MV-4-11 (cell line): Measurements from ENCODE around the gene TTC39B.

ENCODE experiments used
- DNase-seq: peaks from one replicate; lab custom pipeline; 2025; lab: John Stamatoyannopoulos, UW

The TTC39B gene

DNA sequence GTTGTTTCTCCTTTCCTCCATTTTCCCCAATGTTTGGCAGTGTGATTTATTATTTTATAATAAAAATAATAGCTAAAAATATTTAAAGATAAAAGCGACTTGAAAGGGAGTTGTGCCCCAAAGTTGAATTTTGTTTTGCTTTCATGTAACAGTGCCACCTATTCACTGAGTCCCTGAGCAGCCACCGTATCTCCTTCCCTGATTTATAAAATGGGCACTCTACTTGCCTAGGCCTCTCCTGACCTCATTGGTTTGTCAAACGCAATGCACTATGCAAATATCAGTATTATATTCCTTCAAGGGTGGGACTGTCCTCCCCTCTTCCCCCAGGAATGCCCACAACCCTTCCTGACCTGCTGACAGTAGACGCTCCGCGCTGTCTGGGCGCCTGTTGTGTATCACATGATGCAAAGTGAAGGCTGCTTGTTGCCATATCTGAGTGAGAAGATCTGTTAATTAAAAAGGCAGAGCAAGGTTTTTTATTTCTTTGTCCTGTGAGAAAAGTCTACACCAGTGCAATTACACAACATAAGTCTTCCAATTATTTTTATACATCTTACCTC lies 81.4 kb downstream of the TTC39B start:
- no peak for DNase-seq

DNA sequence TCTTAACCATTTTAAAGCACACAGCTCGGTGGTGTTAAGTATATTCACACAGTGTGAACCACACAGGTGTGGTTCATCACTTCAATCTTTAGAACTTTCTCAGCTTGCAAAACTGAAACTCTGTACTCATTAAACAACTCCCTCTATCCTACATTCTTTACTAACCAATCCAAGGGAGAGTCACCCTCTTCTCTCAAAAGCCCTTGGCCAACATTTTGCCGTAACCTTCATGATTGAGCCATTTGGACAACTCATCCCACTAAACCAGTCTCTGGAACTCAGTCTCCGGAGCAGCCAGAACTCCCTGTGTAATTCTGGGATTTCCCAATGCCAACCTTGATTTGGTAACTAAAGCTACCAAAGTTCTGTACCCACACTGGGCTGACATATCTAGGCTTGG lies 84.7 kb downstream of the TTC39B start:
- DNase-seq: no peak

DNA sequence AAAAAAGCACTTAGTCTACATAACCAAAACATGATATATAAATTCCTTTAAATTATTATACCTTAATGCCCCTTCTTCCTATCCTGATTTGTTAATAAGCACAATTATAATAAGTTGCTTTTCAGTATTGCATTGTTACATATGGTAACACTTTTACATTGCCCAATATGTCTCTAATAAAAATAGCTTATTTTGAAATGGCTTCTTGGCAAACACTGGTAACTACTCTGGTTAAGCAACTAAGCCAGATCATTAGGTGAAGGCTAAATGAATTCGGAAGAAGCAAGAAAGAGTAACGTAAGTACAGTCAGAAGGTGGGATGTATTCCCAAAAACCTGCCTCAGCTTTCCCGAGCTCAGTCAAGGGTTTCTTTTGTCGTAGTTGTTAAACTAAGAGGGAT lies 85.3 kb downstream of the TTC39B start:
- no peak for DNase-seq

DNA sequence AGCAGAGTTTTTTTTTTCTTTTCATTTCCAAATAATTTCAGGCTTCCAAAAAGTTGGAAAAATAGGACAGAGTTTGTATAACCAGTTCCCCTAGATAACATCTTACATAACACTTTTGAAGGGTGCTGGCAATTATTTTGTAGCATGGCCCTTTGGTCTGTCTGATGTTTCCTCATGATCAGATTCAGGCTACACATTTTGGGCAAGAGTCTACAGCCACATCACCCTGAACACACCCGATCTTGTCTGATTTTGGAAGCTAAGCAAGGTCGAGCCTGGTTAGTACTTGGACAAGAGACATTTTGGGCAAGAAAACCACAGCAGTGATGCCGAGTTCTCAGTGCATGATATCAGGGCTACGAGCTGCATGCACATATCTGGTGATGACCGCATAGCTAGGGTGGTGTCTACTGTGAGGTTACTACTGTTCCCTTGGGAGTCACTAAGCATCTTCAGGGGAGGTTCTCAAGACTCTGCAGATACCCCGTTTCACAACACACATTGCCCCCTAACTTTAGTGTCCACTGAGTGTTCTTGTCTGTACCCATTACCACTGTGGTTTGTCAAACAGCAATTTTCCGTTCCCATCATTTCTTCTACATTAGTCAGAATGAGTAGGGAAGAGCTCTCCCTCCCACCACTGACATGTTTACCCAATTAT lies 86.2 kb downstream of the TTC39B start:
- no peak for DNase-seq

DNA sequence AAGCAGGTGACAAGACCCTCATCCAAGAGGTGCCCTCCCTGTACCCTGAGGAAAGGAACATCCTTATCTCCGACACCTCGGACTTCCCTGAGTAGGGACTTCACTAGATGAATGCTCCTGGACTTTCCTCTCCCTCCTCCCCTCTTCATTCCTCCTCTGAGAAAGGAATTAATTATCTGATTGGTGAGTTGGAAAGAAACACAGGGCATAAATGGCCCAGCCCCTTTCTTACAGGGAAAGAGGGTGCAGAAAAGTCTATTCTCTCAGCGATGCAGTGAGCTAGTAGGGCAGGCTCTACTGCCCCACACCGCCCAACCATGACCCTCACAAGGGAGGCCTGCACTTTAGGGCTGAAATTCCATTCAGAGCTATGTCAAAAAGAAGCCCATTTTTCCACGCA lies 87.5 kb downstream of the TTC39B start:
- no peak for DNase-seq

DNA sequence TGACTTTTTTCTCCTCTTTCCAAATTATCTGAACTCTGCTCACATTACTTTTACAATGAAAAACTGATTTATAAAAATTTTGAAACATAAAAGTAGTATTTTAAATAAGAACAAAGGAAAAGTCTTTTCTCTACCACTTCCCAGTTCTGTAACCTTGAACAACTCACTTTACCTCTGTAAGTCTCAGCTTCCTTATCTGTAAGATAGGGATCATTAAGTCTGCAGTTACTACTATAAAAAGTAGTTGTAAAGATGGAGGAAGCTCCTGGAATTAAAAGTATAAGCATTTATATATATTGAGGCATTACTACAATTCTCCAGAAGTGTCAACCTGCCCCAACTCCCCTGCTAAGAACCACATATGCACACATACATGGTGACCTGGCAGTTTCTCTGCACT lies 88.0 kb downstream of the TTC39B start:
- no peak for DNase-seq

DNA sequence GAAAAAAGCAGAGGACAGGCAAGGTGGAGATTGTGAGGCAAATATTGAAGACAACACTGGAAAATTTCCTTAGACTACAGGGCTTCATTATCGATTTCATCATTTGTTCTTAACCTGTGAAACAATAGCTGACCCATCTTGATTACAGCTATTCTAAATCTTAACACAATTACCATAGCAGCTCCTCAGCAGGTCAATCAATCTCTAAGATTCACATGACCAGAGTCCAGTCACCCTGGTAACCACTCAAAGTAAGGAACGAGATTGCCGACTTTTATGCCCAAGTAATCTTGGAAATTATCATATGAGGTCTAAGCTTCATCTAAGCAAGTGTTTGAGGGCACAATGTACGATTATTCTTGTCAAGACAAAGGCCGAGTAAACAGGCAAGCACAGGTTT lies 93.8 kb downstream of the TTC39B start:
- no peak for DNase-seq

DNA sequence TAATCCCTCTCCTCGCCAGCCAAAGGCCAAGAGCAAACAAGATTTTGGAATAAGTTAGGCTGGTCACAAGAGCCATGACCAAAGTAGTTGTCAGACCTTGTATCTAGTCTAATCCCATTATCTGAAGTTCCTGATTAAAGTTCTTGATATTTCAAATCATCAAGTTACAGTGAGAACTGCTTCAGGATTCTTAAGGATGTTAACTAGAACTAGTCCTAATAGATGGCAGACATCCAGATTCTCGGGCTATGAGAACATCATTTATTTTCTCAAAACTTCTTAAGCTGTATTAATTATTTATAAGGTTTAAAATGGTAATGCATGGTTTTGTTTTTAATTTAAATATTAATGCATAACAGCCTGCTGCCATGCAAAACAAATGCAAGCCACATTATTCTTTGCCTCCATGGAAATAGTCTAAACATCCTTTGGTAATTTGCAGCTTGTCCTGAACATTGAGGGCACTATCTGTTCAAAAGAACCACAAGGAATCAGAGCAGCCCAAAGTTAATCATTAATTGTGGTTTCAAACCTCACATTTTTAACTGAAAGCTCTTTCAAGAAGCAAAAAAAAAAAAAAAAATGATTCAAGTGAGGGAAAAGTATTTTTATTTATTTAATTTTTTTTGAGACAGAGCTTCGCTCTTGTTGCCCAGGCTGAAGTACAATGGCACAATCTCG lies 95.1 kb downstream of the TTC39B start:
- DNase-seq: no peak

DNA sequence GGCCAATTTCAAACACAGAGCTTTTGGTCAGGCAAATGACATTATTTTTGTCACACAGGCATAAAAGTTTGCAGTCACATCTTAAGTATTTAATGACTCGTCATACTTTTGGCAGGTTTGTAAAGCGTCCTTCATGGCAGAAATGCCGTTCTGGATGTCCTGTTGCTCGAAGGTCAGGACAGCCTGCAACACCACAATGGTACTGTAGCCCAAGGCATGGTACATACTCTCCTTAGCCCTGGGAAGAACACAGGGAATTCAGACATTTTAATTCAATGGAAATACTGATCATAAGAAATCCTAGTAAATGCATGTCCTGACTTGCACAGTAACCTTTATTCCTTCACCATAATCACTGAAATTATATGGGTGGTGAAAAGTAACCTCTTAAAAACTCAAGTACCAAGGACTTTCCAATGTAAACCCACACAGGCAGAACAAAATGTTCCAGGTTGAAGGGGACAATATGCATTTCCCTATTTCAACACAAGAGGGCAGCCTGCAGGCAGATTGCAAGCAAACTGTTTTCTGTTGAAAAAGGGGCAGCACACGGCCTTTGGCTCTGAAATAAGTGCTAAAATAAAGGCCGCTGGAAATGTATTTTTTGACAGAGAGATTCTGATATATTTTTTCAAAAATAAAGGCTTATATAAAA lies 95.7 kb downstream of the TTC39B start:
- peak; percentile 49 for DNase-seq

DNA sequence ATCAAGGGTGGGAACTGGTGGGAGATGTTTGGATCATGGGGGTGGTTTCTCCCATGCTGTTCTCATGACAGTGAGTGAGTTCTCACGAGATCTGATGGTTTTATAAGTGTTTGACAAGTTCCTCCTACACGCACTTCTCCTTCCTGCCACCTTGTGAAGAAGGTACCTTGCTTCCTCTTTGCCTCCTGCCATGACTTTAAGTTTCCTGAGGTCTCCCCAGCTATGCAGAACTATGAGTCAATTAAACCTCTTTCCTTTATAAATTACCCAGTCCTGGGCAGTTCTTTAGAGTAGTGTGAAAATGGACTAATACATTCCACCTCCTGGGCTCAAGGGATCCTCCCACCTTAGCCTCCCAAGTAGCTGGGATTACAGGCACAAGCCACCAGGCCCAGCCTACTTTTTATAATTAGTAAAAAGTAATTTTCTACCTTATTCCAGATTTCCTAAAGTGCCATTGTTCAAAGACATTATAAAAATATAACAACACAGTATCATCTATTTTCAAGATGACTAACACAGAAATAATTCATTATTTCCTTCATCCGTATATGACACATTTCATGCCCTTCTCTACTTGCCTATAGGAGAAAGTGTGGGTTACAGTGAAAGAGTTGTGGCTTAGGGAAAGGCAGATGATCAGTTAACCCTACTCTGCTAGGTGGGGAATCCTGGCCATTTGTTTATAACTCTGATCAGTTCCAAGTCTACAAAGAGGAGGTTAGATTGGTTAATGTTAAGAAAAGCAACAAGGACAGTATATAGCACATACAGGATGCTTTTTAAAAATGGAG lies 99.9 kb downstream of the TTC39B start:
- peak; percentile 16 for DNase-seq

DNA sequence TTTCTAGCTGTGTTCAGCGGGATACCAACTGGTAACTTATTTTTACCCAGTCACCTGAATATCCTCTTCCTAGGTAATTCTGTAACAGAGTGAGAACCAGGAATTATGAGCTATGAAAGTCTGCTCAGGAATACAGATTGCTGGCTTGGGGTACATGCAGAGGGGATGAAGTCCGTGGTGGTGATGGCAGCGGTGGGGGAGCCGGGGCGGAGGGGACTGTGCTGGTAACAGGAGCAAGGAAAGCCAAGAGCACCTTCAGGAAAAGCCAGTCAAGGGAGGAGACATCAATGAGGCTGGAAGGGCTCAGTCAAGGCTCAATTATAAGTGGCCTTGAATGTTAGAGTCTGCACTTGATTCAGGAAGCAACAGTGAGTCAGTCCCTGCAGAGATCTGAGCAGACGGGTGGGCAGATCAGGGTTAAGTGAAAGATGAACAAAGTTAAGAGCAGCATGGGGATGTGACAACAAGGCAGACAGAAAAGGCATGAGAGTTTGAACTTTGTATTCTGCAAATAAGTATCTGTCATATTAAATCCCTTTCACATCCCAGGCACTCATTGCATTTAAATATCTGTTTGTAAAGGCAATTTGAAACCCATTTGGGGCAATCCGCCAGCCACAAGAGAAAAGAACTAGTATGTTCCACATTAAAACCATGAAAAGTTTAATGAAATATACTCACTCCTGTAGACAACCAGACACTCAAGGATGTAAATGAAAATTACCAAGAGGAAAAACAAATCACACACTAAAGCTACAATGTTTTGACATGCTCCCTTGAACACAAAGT lies 101.2 kb downstream of the TTC39B start:
- DNase-seq: no peak

DNA sequence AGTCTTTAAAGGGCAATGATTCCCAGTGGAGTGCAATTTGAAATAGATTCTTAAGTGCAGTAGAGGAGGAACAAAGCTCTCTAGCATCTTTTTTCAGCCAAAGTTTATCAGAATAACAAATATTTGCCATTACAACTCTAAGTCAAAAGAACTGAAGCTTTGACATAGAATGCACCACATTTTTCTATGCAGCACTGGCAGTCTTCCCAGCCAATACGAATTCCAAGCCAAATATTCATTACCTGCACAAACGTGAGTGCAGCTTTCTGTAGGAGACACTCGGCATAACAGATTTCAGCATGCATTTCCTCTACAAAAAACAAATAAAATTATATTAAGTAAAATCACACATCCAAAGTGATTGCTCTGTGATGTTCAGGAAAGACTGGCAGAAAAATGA lies 103.4 kb downstream of the TTC39B start:
- DNase-seq: no peak

DNA sequence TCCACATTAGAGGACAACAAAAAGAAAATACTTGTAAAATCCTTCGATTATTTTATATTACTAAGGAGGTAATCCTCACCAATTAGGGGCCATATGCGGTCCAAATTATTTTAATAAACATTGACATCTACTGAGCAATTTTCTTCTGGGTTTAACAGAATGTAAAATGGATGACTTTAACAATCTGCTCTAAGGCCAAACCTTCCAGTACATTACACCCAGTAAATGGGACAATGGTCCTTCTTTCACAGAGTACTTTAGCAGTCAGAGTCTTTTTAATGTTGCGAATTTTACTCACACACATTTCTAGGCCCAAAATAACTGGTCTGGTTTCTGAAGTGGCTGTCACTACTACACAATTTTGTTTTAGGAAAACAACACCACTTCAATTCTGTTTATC lies 106.9 kb downstream of the TTC39B start:
- DNase-seq: no peak

DNA sequence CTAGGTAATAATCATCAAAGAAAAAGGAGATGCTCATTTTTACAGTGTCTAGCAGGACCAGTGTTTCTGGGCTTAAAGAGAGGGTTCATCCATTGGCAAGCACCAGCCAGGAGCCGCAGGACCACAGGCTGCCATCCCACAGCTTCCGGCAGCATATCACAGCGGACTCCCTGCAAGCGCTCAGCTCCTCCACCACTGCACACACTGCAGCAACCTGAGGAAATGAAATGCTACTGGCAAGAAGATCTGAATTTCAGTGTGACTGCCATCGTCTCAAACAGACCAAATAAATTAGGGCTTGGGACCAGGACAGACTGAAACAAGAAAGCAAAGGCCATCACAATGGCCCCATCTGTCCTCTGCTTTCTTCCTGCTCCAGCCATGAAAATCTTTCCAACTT lies 114.2 kb downstream of the TTC39B start:
- DNase-seq: no peak

DNA sequence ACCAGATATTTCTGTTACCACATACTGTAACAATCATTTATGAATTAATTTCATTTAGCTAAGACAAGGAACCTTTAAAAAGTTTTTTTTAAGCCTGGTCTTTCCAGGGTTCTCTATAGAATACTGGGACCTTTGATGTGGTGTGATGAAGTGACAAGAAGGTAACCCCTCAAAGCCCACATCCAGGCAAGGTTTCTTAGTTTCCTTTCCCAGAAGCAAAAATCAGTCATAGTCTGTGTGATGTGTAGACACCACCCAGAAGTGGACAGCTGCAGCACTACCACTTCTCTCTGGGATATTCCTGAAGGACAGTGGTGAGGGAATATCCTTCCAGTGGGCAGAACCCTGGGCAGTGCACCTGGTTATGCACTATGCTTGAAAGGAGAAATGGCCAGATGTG lies 115.6 kb downstream of the TTC39B start:
- DNase-seq: no peak

DNA sequence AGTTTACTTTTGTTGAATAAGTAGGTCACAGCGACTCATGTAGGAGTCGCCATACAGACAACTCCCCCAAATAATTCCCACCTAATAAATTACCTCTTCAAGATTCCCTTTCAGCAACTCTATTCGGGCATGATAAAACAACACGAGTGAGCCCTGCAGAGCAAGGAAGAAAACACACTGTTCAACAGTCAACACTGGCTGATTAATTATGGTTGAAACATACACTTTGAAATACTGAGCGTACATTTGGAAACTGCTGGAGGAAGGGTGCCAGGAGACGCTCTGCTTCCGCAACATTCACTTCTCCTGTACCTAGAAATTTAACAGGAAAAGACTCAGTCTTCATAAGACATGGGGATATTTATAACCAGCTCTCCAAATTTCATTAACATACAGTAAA lies 117.5 kb downstream of the TTC39B start:
- no peak for DNase-seq

DNA sequence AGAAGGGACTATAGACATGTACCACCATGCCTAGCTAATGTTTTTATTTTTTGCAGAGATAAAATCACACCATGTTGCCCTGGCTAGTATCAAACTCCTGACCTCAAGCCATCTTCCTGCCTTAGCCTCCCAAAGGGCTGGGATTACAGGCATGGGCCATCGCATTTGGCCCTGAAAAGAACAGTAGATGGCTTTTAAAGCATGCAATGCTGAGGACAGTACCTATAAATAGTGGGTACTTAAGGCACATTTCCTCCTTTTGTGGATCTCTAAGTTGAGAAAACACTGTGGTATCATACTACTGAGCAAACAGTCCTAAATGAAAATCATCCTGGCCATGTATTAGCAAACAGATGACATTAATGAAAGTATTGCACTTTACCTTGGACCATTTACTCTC lies 119.4 kb downstream of the TTC39B start:
- DNase-seq: peak; percentile 12

DNA sequence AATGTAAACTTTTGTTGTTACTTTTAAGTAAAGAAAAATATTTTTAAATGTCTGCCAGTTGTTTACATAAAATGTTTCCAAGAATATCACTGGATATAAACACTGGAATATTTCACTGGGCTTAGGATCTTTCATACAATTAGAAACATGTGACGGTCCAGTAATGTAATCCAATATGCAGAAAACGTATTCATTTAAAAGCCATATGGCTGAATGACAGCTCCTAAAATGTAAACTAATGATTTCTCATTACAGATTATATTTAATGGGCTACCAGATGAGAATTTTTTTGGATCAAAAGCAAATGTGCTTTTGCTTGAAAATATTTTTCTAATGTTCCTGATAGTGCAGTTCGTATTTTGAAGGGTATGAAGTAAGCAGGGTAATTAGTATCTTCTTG lies 124.3 kb downstream of the TTC39B start:
- DNase-seq: no peak

DNA sequence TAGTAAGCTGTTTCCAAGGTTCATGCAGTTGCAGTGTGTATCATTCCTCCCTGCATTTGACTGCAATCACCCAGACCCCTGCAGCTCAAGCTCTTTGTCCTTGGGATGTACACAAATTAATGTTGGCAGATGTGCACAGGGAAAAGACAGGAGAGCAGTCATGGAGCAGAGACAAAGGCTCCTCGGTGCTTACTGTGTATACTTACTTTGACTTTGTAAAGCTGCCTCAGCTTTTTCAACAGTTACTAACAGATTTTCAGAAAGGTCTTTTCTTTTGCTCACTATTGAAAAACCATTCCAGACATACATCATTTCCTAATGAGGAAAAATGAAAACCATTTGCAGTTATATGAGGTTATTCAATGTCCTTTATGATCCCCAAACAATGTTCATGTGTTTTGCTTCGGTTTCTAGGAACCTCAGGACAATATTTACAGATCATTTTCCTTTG lies 124.9 kb downstream of the TTC39B start:
- DNase-seq: no peak

DNA sequence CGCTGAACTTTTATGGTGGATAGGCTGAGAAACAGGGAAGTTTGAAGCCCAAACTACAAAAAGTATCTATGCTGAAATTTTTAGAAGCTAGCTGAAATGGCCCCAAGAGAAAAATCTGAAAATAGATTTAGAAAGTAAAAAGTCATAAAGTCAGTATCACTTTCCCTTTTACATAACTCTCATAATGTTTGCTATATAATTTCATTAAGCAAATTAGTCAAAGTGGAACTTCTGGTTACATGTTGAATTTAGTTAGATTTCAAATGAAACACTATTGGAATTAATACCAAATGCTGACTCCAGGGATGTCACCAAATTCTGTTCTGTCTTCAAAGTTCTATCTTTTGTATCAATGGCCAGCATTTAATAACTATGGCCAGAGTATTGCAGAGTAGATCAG lies 126.9 kb downstream of the TTC39B start:
- DNase-seq: no peak

DNA sequence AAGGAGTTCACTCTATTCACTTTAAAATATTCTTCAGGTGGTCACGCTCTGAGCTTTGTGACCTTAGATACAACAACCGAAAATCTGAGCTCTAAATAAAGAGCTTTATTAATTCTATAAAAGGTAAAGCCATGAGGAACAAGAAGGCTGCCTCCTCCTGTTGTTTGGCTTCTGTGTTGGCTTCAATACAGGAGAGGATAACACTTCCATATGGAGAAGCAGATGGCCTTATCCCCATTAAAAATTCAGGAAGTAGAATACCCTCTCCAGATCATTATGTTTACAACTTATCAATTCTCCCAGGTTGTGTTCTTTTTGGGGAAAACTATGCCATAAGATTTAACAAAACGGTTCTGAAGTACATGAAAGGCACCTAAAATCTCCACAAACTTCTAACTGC lies 128.4 kb downstream of the TTC39B start:
- DNase-seq: no peak

DNA sequence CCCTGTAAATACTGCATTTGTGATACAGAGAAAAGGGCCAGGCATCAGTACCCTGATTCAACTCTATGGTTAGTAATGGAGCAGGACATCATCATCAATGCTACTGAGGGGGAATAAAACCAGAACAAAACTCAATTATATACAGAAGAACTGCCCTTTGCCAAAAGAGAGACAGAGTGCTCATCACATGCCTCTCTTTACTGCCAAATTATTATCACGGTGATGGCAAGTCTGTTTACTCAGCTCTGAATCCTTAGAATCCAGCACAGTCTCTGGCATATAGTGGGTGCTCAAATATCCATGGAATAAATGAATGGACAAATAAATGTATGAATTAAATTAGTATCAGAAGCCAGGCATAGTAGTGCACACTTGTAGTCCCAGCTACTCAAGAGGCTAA lies 130.2 kb downstream of the TTC39B start:
- no peak for DNase-seq
